GM12891 (cell line): ENCODE data around the gene GRIK4.

Experiments used
- PAX5 ChIP-seq: IDR thresholded peaks from 2 replicates; pipeline ENCODE4 v1.6.1; 2011; ENCODE audit warnings: low read length, moderate library complexity, mild to moderate bottlenecking; ENCODE audit not compliant: insufficient read depth, severe bottlenecking
- POLR2A ChIP-seq: IDR thresholded peaks from 2 replicates; pipeline ENCODE4 v1.6.1; 2011; ENCODE audit warnings: low read depth, low read length, control low read depth
- POLR2AphosphoS5 ChIP-seq: IDR thresholded peaks from 2 replicates; pipeline ENCODE4 v1.6.1; 2011; ENCODE audit warnings: low read depth, low read length, control low read depth
- POU2F2 ChIP-seq: IDR thresholded peaks from 2 replicates; pipeline ENCODE4 v1.6.1; 2011; ENCODE audit warnings: low read depth, mild to moderate bottlenecking, control low read depth, low read length, moderate library complexity
- SPI1 ChIP-seq: IDR thresholded peaks from 2 replicates; pipeline ENCODE4 v1.6.1; 2011; ENCODE audit warnings: low read depth, low read length, control low read depth
- TAF1 ChIP-seq: IDR thresholded peaks from 2 replicates; pipeline ENCODE4 v1.6.1; 2011; ENCODE audit warnings: low read depth, low read length, control low read depth

DNA sequence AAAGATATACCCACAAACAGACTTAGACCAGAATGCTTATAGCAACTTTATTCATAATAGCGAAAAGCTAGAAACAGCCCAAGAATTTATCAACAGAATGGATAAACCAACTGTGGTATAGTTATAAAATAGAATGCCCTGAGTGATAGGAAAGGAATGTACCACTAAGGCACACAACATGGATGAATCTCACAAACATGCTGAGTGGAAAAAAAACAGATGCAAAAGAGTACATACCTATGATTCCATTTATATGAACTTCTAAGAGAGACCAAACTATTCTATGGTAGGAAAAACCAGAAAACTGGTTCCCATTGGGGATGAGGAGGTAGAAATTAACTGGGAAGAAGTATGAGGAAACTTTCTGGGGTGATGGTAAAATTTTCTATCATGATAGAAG lies 40.4 kb upstream of the GRIK4 start:
- TF ChIP-seq POLR2A (no peak), POLR2AphosphoS5 (no peak), TAF1 (no peak), POU2F2 (no peak), SPI1 (no peak), PAX5 (no peak)
